ENCODE results near the gene LRRC28. TPM values are rescaled to one million over a fixed set of nuclear protein-coding genes. Genes with fewer than 3 reads are reported as not detected.

The LRRC28 gene
- total RNA-seq, 6 donors from 2014 or later, result 15.6 to 70.2 (median 20.1) TPM

GRCh38 chr15:99421758-99422157, 170.5 kb downstream of the LRRC28 start:
- Histone ChIP-seq H3K4me1 (peaks cover 25 to 32% (median 29%) of the 10 kb centered on the region in 4 donors), H3K9me3 (no peaks in the 10 kb centered on the region), H3K4me3 (no peak overlapping the region), H3K36me3 (no peaks in the 10 kb centered on the region), H3K27ac (no peak overlapping the region), H3K27me3 (no peaks in the 10 kb centered on the region)
- WGBS, 2 donors, result 91 to 100% methylated on average over 1 of the region's 1 CpG
- DNase-seq (no peak), ATAC-seq (ENCODE audit: low FRiP score in 2 of 2) (no peak)
- TF ChIP-seq CTCF (IDR thresholded peaks at IDR 0.05) (no peak), POLR2A (IDR thresholded peaks at IDR 0.05) (no peak)

GRCh38 chr15:99423186-99424130, 172.2 kb downstream of the LRRC28 start:
- no peaks in the 10 kb centered on the region for H3K27me3 ChIP-seq
- peak overlapping the region; percentile 84 to 92 (median 91) for H3K27ac ChIP-seq
- no peaks in the 10 kb centered on the region for H3K36me3 ChIP-seq
- ATAC-seq (ENCODE audit: low FRiP score in 2 of 2) (no peak), DNase-seq (peak in 1 of 2 donors; percentile 19)
- H3K4me3 ChIP-seq, result no peak overlapping the region
- TF ChIP-seq EP300 (IDR thresholded peaks at IDR 0.05), result no peak
- no peak for TF ChIP-seq CTCF (IDR thresholded peaks at IDR 0.05)
- no peak for TF ChIP-seq POLR2AphosphoS5 (IDR thresholded peaks at IDR 0.05)
- WGBS, 2 donors, result 82 to 83% methylated on average over 12 to 16 of the region's 16 CpGs
- H3K4me1 ChIP-seq, result peaks cover 26 to 33% (median 29%) of the 10 kb centered on the region in 4 donors
- no peaks in the 10 kb centered on the region for H3K9me3 ChIP-seq

GRCh38 chr15:99424131-99424571, 172.9 kb downstream of the LRRC28 start:
- H3K36me3 ChIP-seq, result no peaks in the 10 kb centered on the region
- H3K4me1 ChIP-seq, result peaks cover 26 to 33% (median 29%) of the 10 kb centered on the region in 4 donors
- peak overlapping the region; percentile 84 to 92 (median 91) for H3K27ac ChIP-seq
- 91 to 94% methylated on average over 9 to 10 of the region's 10 CpGs for WGBS, 2 donors
- H3K4me3 ChIP-seq, result no peak overlapping the region
- TF ChIP-seq CTCF (IDR thresholded peaks at IDR 0.05) (no peak), EP300 (IDR thresholded peaks at IDR 0.05) (no peak), POLR2AphosphoS5 (IDR thresholded peaks at IDR 0.05) (no peak), POLR2A (IDR thresholded peaks at IDR 0.05) (no peak)
- no peak for ATAC-seq (ENCODE audit: low FRiP score in 2 of 2)
- peak in 1 of 2 donors; percentile 16 for DNase-seq
- no peaks in the 10 kb centered on the region for H3K9me3 ChIP-seq
- H3K27me3 ChIP-seq, result no peaks in the 10 kb centered on the region

GRCh38 chr15:99424978-99425656, 173.8 kb downstream of the LRRC28 start:
- Histone ChIP-seq H3K27ac (peak overlapping the region; percentile 84 to 92 (median 91)), H3K4me1 (peaks cover 26 to 33% (median 29%) of the 10 kb centered on the region in 4 donors), H3K27me3 (no peaks in the 10 kb centered on the region), H3K36me3 (no peaks in the 10 kb centered on the region), H3K4me3 (no peak overlapping the region), H3K9me3 (no peaks in the 10 kb centered on the region)
- peak; percentile 76 to 86 for ATAC-seq (ENCODE audit: low FRiP score in 2 of 2)
- DNase-seq, result peak in 1 of 2 donors; percentile 61
- whole genome bisulfite sequencing, 2 donors, result 46 to 51% methylated on average over 9 to 16 of the region's 16 CpGs
- TF ChIP-seq POLR2A (IDR thresholded peaks at IDR 0.05), result peak in 1 of 4 donors; percentile 47
- TF ChIP-seq CTCF (IDR thresholded peaks at IDR 0.05), result no peak
- TF ChIP-seq EP300 (IDR thresholded peaks at IDR 0.05), result peak in 2 of 4 donors; percentile 41 to 43
- TF ChIP-seq POLR2AphosphoS5 (IDR thresholded peaks at IDR 0.05), result peak in 1 of 2 donors; percentile 64

Data from upper lobe of left lung (tissue), 6 donors.